IMR-90 (cell line): ENCODE results near the gene FGGY. TPM values are rescaled to one million over a fixed set of nuclear protein-coding genes. Genes with fewer than 3 reads are reported as not detected.

Experiments
- ATAC-seq: fragments of 200-7000 bp; cut with Tn5 transposase; 2 replicates; pipeline ENCODE4 v1.9.1; 2020; ENCODE audit warnings: low read depth, mild to moderate bottlenecking, moderate library complexity
- BruUV-seq: library from RNA; stranded (reverse); fragments of 400-500 nt; replicated peaks from 2 replicates; lab custom pipeline; 2021; lab: Mats Ljungman, UMichigan
- CTCF ChIA-PET: fragments of 300-600 bp; formaldehyde crosslinking; extraction: SDS; loops from one replicate; lab custom pipeline; 2021; ENCODE audit warnings: antibody characterized with exemption; lab: Yijun Ruan, JAX
- POLR2A ChIA-PET: fragments of 300-600 bp; sonication (Branson Sonifier 250); formaldehyde crosslinking; loops from one replicate; lab custom pipeline; 2022; ENCODE audit warnings: antibody characterized with exemption; ENCODE audit not compliant: unreplicated experiment; lab: Charles Lee
- DNase-seq: peaks from one replicate; pipeline ENCODE4 v3.0.0; 2013
- H2AFZ ChIP-seq: replicated peaks from 2 replicates; pipeline ENCODE3; 2013; ENCODE audit warnings: low read length, mild to moderate bottlenecking; ENCODE audit not compliant: poor library complexity
- H2AK5ac ChIP-seq: 2 replicates; pipeline ENCODE4 v1.6.1; 2013; ENCODE audit warnings: low read depth, low read length, inconsistent platforms
- H2AK9ac ChIP-seq: replicated peaks from 2 replicates; pipeline ENCODE3; 2013; ENCODE audit warnings: mild to moderate bottlenecking, low read depth, low read length, moderate library complexity; ENCODE audit not compliant: poor library complexity
- H2BK120ac ChIP-seq: 2 replicates; pipeline ENCODE4 v1.6.1; 2013; ENCODE audit warnings: low read depth, low read length, inconsistent platforms
- H2BK15ac ChIP-seq: 3 replicates; pipeline ENCODE4 v1.6.1; 2013; ENCODE audit warnings: low read depth, low read length, inconsistent platforms
- H2BK20ac ChIP-seq: 2 replicates; pipeline ENCODE4 v1.6.1; 2013; ENCODE audit warnings: low read depth, mild to moderate bottlenecking, inconsistent platforms, low read length, moderate library complexity
- H2BK5ac ChIP-seq: 2 replicates; pipeline ENCODE4 v1.6.1; 2013; ENCODE audit warnings: mild to moderate bottlenecking, low read depth, low read length, inconsistent platforms; ENCODE audit not compliant: poor library complexity, severe bottlenecking
- H3K14ac ChIP-seq: replicated peaks from 2 replicates; pipeline ENCODE4 v1.6.1; 2013; ENCODE audit warnings: low read depth, low read length, inconsistent platforms
- H3K18ac ChIP-seq: 2 replicates; pipeline ENCODE4 v1.6.1; 2013; ENCODE audit warnings: low read depth, low read length, control low read depth
- H3K23ac ChIP-seq: 2 replicates; pipeline ENCODE4 v1.6.1; 2013; ENCODE audit warnings: low read depth, low read length, inconsistent platforms
- H3K27ac ChIP-seq: 2 replicates; pipeline ENCODE4 v1.5.1; 2013; ENCODE audit warnings: mild to moderate bottlenecking, control low read depth, low read length; ENCODE audit not compliant: insufficient read depth
- H3K27me3 ChIP-seq: 2 replicates; pipeline ENCODE4 v1.6.1; 2013; ENCODE audit warnings: low read length; ENCODE audit not compliant: control insufficient read depth, insufficient read depth
- H3K36me3 ChIP-seq: 2 replicates; pipeline ENCODE4 v1.6.1; 2013; ENCODE audit warnings: low read length, mixed read lengths; ENCODE audit not compliant: control insufficient read depth, insufficient read depth
- H3K4ac ChIP-seq: 2 replicates; pipeline ENCODE4 v1.6.1; 2013; ENCODE audit warnings: low read depth, low read length, inconsistent platforms
- H3K4me1 ChIP-seq: 2 replicates; pipeline ENCODE4 v1.6.1; 2013; ENCODE audit warnings: low read length, mixed read lengths; ENCODE audit not compliant: control insufficient read depth, insufficient read depth
- H3K4me2 ChIP-seq: 2 replicates; pipeline ENCODE4 v1.6.1; 2013; ENCODE audit warnings: low read depth, mild to moderate bottlenecking, control low read depth, low read length, moderate library complexity
- H3K4me3 ChIP-seq: 2 replicates; pipeline ENCODE4 v1.5.1; 2013; ENCODE audit warnings: low read depth, mild to moderate bottlenecking, control low read depth, low read length, moderate library complexity; ENCODE audit not compliant: insufficient read depth
- H3K56ac ChIP-seq: 2 replicates; pipeline ENCODE4 v1.6.1; 2013; ENCODE audit warnings: low read length, inconsistent platforms; ENCODE audit not compliant: insufficient read depth; ENCODE audit errors: extremely low read depth
- H3K79me1 ChIP-seq, 2 experiments: 2 replicates each; pipeline ENCODE4 v1.6.1; 2013; ENCODE audit warnings: low read length in 2 of 2, inconsistent platforms in 1 of 2, low read depth in 1 of 2
- H3K9ac ChIP-seq: 2 replicates; pipeline ENCODE4 v1.6.1; 2013; ENCODE audit warnings: low read depth, low read length, control low read depth
- H3K9me1 ChIP-seq: 2 replicates; pipeline ENCODE4 v1.6.1; 2013; ENCODE audit warnings: low read length, inconsistent platforms; ENCODE audit not compliant: insufficient read depth
- H3K9me3 ChIP-seq: 2 replicates; pipeline ENCODE4 v1.6.1; 2013; ENCODE audit warnings: low read length; ENCODE audit not compliant: control insufficient read depth, insufficient read depth
- H4K20me1 ChIP-seq: 2 replicates; pipeline ENCODE4 v1.6.1; 2013; ENCODE audit warnings: low read length, inconsistent platforms; ENCODE audit not compliant: insufficient read depth
- H4K5ac ChIP-seq: 2 replicates; pipeline ENCODE4 v1.6.1; 2013; ENCODE audit warnings: mild to moderate bottlenecking, low read depth, low read length, control low read depth
- H4K8ac ChIP-seq, 2 experiments: 2 replicates each; pipeline ENCODE4 v1.6.1; 2013; ENCODE audit warnings: low read depth in 2 of 2, low read length in 2 of 2, control low read depth in 1 of 2, inconsistent platforms in 1 of 2
- H4K91ac ChIP-seq: 2 replicates; pipeline ENCODE4 v1.6.1; 2013; ENCODE audit warnings: low read depth, low read length, inconsistent platforms; ENCODE audit not compliant: insufficient read depth
- NFE2L2 ChIP-seq: fragments of 150-350 bp; IDR thresholded peaks from 2 replicates; pipeline ENCODE4 v1.6.1; 2016; ENCODE audit warnings: low read depth, mild to moderate bottlenecking, low read length
- RAD21 ChIP-seq: IDR thresholded peaks from 2 replicates; pipeline ENCODE4 v1.6.1; 2012; ENCODE audit warnings: low read length, improper control_type of control experiment
- RFX5 ChIP-seq: IDR thresholded peaks from 2 replicates; pipeline ENCODE4 v1.8.0; 2012; ENCODE audit warnings: low read depth, mild to moderate bottlenecking, low read length, moderate library complexity
- WGBS, 2 experiments: methylation state at CpG; one replicate each; pipeline versions ENCODE4 v1.1.5 to v1.1.7; 2013; ENCODE audit warnings: missing lambda C conversion rate in 2 of 2; ENCODE audit not compliant: insufficient read length in 1 of 2; ENCODE audit errors: extremely low coverage in 2 of 2; 5-methylcytosine and 5-hydroxymethylcytosine counted together
- dilution Hi-C: fragments of 300-500 bp; cut with HindIII; formaldehyde crosslinking; loops from one replicate; pipeline ENCODE4 v1.14.3; 2018; ENCODE audit warnings: low sequenced_read_pairs; ENCODE audit not compliant: unreplicated experiment
- in situ Hi-C: fragments of 300-500 bp; cut with MboI; formaldehyde crosslinking; loops from 3 replicates; pipeline ENCODE4 v1.14.3; 2019; ENCODE audit warnings: low sequenced_read_pairs, inconsistent platforms, mixed read lengths
- intact Hi-C: fragments of 100-400 bp; cut with micrococcal nuclease; formaldehyde crosslinking; loops from 2 replicates; pipeline ENCODE4 v1.10.0; 2022
- polyA plus RNA-seq, 3 experiments: library from polyadenylated mRNA; depleted of rRNA; stranded (reverse); fragments of >200 nt; gene quantifications; 2 replicates each; pipeline ENCODE4 v1.2.3, GENCODE V29; 2012; ENCODE audit warnings: low replicate concordance in 1 of 3
- total RNA-seq: library from RNA; depleted of rRNA; stranded (reverse); fragments of >200 nt; gene quantifications from 2 replicates; pipeline ENCODE4 v1.2.3, GENCODE V29; 2012

FGGY gene
- total and polyA plus RNA-seq, 2 of the 4 experiments (the other 2 are of a cell fraction) = 5.6 to 14.0 TPM

DNA sequence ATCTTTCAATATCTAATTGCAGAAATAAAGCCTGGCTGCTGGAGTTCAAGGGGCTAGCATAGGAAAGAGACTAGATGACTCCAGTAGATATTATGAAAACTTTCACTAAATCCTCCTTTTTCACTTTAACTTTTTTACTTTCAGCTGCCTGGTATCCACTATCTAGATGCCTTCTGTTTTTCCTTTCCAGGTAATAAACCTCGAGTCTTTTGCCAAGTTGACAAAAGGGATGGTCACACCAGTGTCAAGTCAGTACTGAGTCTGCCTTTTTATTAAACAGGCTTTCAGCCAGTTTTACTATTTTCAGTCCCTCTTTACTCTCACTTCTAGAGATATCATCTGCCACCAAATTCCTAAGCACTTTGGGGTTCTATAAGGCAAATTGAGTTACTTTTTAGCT is 195.6 kb downstream of the FGGY start:
- Histone ChIP-seq H3K56ac (no peak overlapping the region), H4K20me1 (no peaks in the 10 kb centered on the region), H4K8ac (no peak overlapping the region), H3K4me2 (no peak overlapping the region), H4K91ac (no peak overlapping the region), H3K79me1 (no peaks in the 10 kb centered on the region), H3K27ac (no peak overlapping the region), H3K23ac (no peak overlapping the region), H2BK15ac (no peak overlapping the region), H3K14ac (no peak overlapping the region), H2AK5ac (no peak overlapping the region), H2BK120ac (no peak overlapping the region), H3K4me3 (no peak overlapping the region), H3K9me1 (0 out of 2 replicates have a peak, but pooled peaks cover under 1% of the 10 kb centered on the region), H3K4me1 (peaks cover 2% of the 10 kb centered on the region; the same call in 1 of the 2 replicates), H3K18ac (no peak overlapping the region), H4K5ac (no peak overlapping the region), H2AK9ac (no peak overlapping the region), H2BK5ac (no peak overlapping the region), H3K36me3 (no peaks in the 10 kb centered on the region), H2BK20ac (no peak overlapping the region), H3K4ac (no peak overlapping the region), H3K9me3 (no peaks in the 10 kb centered on the region), H2AFZ (no peak overlapping the region), H3K9ac (no peak overlapping the region), H3K27me3 (no peaks in the 10 kb centered on the region)
- CTCF ChIA-PET = no interaction called here
- ATAC-seq = no peak
- TF ChIP-seq RFX5 = no peak
- TF ChIP-seq NFE2L2 = no peak
- no peak for TF ChIP-seq RAD21
- no TSS peak for BruUV-seq
- dilution Hi-C loops = no loop called here
- POLR2A ChIA-PET = no interaction called here
- WGBS, 2 experiments = 83% methylated on average over 1 of the region's 1 CpG; no CpG with 5 or more reads in 1 of the 2 experiments
- intact Hi-C loops = no loop called here
- DNase-seq = no peak
- in situ Hi-C loops = no loop called here
